Gastrocnemius medialis (tissue), 4 donors: ENCODE data around the gene RARRES1. TPM values are rescaled to one million over a fixed set of nuclear protein-coding genes. Genes with fewer than 3 reads are reported as not detected.

ENCODE experiments used
- ATAC-seq, 2 donors: fragments of 150-250 bp; one replicate each; pipeline ENCODE4 v1.9.1; 2016
- DNase-seq, 2 donors: peaks; one replicate each; pipeline ENCODE4 v3.0.0-alpha.2; 2019
- H3K27ac ChIP-seq, 4 donors: fragments of 200-600 bp; sonication (generic); 1 replicate in 1 of 4; 2 replicates in 3 of 4; pipeline ENCODE4 v1.5.1; 2016 to 2018; ENCODE audit warnings: mild to moderate bottlenecking in 2 of 4, moderate library complexity in 1 of 4
- H3K27me3 ChIP-seq, 3 donors: fragments of 200-600 bp; sonication (generic) in 2 of 3; 1 replicate in 1 of 3; 2 replicates in 2 of 3; pipeline versions ENCODE4 v1.5.1 to v1.6.0; 2016 to 2019; ENCODE audit warnings: mild to moderate bottlenecking in 1 of 3, moderate library complexity in 1 of 3
- H3K36me3 ChIP-seq, 2 donors: fragments of 200-600 bp; sonication (generic) in 1 of 2; one replicate each; pipeline ENCODE4 v1.5.1; 2017 to 2018
- H3K4me1 ChIP-seq, 2 donors: fragments of 200-600 bp; sonication (generic) in 1 of 2; one replicate each; pipeline ENCODE4 v1.5.1; 2016 to 2017; ENCODE audit warnings: mild to moderate bottlenecking in 2 of 2
- H3K4me3 ChIP-seq, 4 donors: fragments of 200-600 bp; sonication (generic) in 3 of 4; 1 replicate in 1 of 4; 2 replicates in 3 of 4; pipeline ENCODE4 v1.5.1; 2016 to 2019; ENCODE audit warnings: mild to moderate bottlenecking in 2 of 4
- H3K9me3 ChIP-seq, 3 donors: fragments of 200-600 bp; sonication (generic) in 2 of 3; 1 replicate in 1 of 3; 2 replicates in 2 of 3; pipeline ENCODE4 v1.5.1; 2016 to 2019
- POLR2A ChIP-seq, 2 donors: fragments of 450-650 bp; IDR thresholded peaks; one replicate each; pipeline ENCODE4 v1.6.1; 2017; ENCODE audit warnings: antibody characterized with exemption in 2 of 2, mild to moderate bottlenecking in 2 of 2, moderate library complexity in 2 of 2
- in situ Hi-C, 4 donors: fragments of 200-750 bp; cut with MboI; loops; one replicate each; pipeline versions ENCODE4 v1.15.0 to v1.8.0; 2017; ENCODE audit warnings: low sequenced_read_pairs in 4 of 4
- intact Hi-C: fragments of 100-400 bp; cut with DNase I; formaldehyde crosslinking; loops from one replicate; pipeline ENCODE4 v1.15.1; 2023; ENCODE audit warnings: low total_unique reads
- total RNA-seq, 4 donors: library from RNA; depleted of rRNA; stranded (reverse); fragments of >200 nt; gene quantifications; one replicate each; pipeline versions ENCODE4 v1.1.0 to v1.2.3, GENCODE V29; 2016
- TF ChIP-seq, protein P1 (sequence below), 5 experiments: fragments of 450-650 bp in 3 of 5; fragments of 200-600 bp in 2 of 5; sonication (generic) in 2 of 5; IDR thresholded peaks in 4 of 5; conservative IDR thresholded peaks in 1 of 5; 1 replicate in 4 of 5; 2 replicates in 1 of 5; pipeline ENCODE4 v1.5.1; 2016 to 2019; ENCODE audit warnings: antibody characterized with exemption in 5 of 5, mild to moderate bottlenecking in 3 of 5, moderate library complexity in 3 of 5

RARRES1 gene
- total RNA-seq, 4 donors from 2014 or later: 1.4 to 27.6 (median 4.4) TPM

GRCh38 chr3:158722108-158722507 lies 10.1 kb downstream of the RARRES1 start:
- intact Hi-C loops: no loop called here
- DNase-seq (no peak), ATAC-seq (no peak)
- Histone ChIP-seq H3K27ac (no peak overlapping the region), H3K27me3 (no peaks in the 10 kb centered on the region), H3K4me1 (peaks cover 4 to 22% of the 10 kb centered on the region in 2 donors), H3K4me3 (no peak overlapping the region), H3K36me3 (no peaks in the 10 kb centered on the region), H3K9me3 (no peaks in the 10 kb centered on the region)
- TF ChIP-seq, protein P1, sequence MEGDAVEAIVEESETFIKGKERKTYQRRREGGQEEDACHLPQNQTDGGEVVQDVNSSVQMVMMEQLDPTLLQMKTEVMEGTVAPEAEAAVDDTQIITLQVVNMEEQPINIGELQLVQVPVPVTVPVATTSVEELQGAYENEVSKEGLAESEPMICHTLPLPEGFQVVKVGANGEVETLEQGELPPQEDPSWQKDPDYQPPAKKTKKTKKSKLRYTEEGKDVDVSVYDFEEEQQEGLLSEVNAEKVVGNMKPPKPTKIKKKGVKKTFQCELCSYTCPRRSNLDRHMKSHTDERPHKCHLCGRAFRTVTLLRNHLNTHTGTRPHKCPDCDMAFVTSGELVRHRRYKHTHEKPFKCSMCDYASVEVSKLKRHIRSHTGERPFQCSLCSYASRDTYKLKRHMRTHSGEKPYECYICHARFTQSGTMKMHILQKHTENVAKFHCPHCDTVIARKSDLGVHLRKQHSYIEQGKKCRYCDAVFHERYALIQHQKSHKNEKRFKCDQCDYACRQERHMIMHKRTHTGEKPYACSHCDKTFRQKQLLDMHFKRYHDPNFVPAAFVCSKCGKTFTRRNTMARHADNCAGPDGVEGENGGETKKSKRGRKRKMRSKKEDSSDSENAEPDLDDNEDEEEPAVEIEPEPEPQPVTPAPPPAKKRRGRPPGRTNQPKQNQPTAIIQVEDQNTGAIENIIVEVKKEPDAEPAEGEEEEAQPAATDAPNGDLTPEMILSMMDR (IDR thresholded peaks at IDR 0.05 in 4 of 5, conservative IDR thresholded peaks at IDR 0.05 in 1 of 5): no peak
- TF ChIP-seq POLR2A (IDR thresholded peaks at IDR 0.05): no peak
- in situ Hi-C loops: no loop called here

DNA sequence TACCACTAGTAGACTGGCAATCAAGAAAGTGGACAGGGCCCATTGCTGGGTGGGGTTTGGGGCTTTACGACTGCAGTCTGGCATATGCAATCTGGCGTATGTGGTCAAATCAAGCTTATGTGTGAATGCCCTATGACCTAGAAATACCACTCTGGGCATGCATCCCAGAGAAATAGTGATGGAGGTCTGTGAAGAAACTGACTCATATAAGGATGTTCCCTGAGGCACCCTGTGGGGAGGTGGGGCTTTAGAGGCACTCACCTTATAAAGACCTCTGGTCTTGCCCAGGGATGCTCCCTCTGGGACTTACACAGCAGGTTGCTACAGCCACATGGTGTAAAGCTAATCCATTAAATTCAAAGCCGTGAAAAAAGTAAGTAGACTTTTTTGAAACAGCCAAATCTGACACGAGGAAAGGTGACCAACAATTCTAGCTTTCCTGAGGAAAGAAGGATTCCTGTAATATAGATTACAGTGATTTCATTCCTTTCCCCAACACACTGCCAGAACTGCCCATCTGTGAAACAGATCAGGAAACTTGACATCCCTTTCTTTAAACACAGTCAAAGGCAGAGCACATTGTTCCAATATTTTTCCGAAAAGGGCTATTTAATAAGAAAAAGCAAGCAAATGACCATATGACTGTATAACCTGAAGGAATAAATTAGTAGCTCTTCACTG lies 13.6 kb downstream of the RARRES1 start:
- DNase-seq (no peak), ATAC-seq (no peak)
- Histone ChIP-seq H3K4me3 (no peak overlapping the region), H3K4me1 (peaks cover 0 to 15% of the 10 kb centered on the region in 2 donors), H3K36me3 (no peaks in the 10 kb centered on the region), H3K9me3 (no peaks in the 10 kb centered on the region), H3K27ac (no peak overlapping the region), H3K27me3 (no peaks in the 10 kb centered on the region)
- TF ChIP-seq, protein P1 (IDR thresholded peaks at IDR 0.05 in 4 of 5, conservative IDR thresholded peaks at IDR 0.05 in 1 of 5): no peak
- TF ChIP-seq POLR2A (IDR thresholded peaks at IDR 0.05): no peak
- intact Hi-C loops: no loop called here
- in situ Hi-C loops: no loop called here

- H3K36me3 ChIP-seq: peaks cover 0 to 9% of the 10 kb centered on the region in 2 donors
- no peaks in the 10 kb centered on the region for H3K27me3 ChIP-seq
- H3K9me3 ChIP-seq: no peaks in the 10 kb centered on the region
- no peak overlapping the region for H3K27ac ChIP-seq
- TF ChIP-seq, protein P1 (IDR thresholded peaks at IDR 0.05 in 4 of 5, conservative IDR thresholded peaks at IDR 0.05 in 1 of 5): no peak
- no peak for TF ChIP-seq POLR2A (IDR thresholded peaks at IDR 0.05)
- H3K4me3 ChIP-seq: no peak overlapping the region
- in situ Hi-C loops: no loop called here
- intact Hi-C loops: no loop called here
- ATAC-seq (no peak), DNase-seq (no peak)
- H3K4me1 ChIP-seq: peaks cover 0 to 10% of the 10 kb centered on the region in 2 donors
Measured at GRCh38 chr3:158717576-158717975, 14.7 kb downstream of the RARRES1 start.

- H3K4me3 ChIP-seq: no peak overlapping the region
- intact Hi-C loops (no loop called here), in situ Hi-C loops (no loop called here)
- peaks cover 4 to 6% of the 10 kb centered on the region in 2 donors for H3K4me1 ChIP-seq
- TF ChIP-seq POLR2A (IDR thresholded peaks at IDR 0.05): no peak
- TF ChIP-seq, protein P1 (IDR thresholded peaks at IDR 0.05 in 4 of 5, conservative IDR thresholded peaks at IDR 0.05 in 1 of 5): no peak
- no peaks in the 10 kb centered on the region for H3K27me3 ChIP-seq
- no peaks in the 10 kb centered on the region for H3K9me3 ChIP-seq
- H3K36me3 ChIP-seq: peaks cover 0 to 14% of the 10 kb centered on the region in 2 donors
- ATAC-seq (peak; percentile 53), DNase-seq (peak in 1 of 2 donors; percentile 32)
- H3K27ac ChIP-seq: peak overlapping the region in 2 of 4 donors; percentile 4 to 30
Measured at GRCh38 chr3:158713094-158713499, 19.2 kb downstream of the RARRES1 start.
